Measurements from ENCODE around the gene D2HGDH. TPM values are rescaled to one million over a fixed set of nuclear protein-coding genes. Genes with fewer than 3 reads are reported as not detected.
A peak's percentile ranks its signal among the peaks of the same experiment; 100 is the strongest.

D2HGDH gene
- total and polyA plus RNA-seq, 2 of the 13 experiments (the other 11 are each of a cell fraction or from before 2014, with no cell fraction given) = 19.2 to 20.3 TPM

- no peak for TF ChIP-seq ATF4 (CRISPR knock-in tag; IDR thresholded peaks at IDR 0.05)
- TF ChIP-seq SRF (IDR thresholded peaks at IDR 0.05; ENCODE audit: low read depth, low read length) = no peak
- TF ChIP-seq ZNF777 (CRISPR knock-in tag; IDR thresholded peaks at IDR 0.05) = no peak
- no peak for TF ChIP-seq ZNF484 (CRISPR knock-in tag; IDR thresholded peaks at IDR 0.05; ENCODE audit: borderline replicate concordance, low read depth)
- peak; percentile 45; the same call in 1 of the 2 replicates for TF ChIP-seq AKAP8 (CRISPR knock-in tag; IDR thresholded peaks at IDR 0.05)
- no peak for TF ChIP-seq ZMYM2 (CRISPR knock-in tag; IDR thresholded peaks at IDR 0.05)
- no peak for TF ChIP-seq STAT6 (CRISPR knock-in tag; IDR thresholded peaks at IDR 0.05; ENCODE audit: borderline replicate concordance)
- peak; percentile 8; the same call in 1 of the 2 replicates for TF ChIP-seq MEF2D (CRISPR knock-in tag; IDR thresholded peaks at IDR 0.05)
- TF ChIP-seq ZNF142 (CRISPR knock-in tag; IDR thresholded peaks at IDR 0.05) = peak; percentile 59
- TF ChIP-seq POGZ (CRISPR knock-in tag; IDR thresholded peaks at IDR 0.05) = 0 out of 2 replicates have a peak, but pooled peaks have one; percentile 5
- TF ChIP-seq ZNF446 (CRISPR knock-in tag; IDR thresholded peaks at IDR 0.05) = peak; percentile 75; the same call in 1 of the 2 replicates
- TF ChIP-seq REXO4 (CRISPR knock-in tag; IDR thresholded peaks at IDR 0.05; ENCODE audit: borderline replicate concordance) = peak; percentile 58; the same call in 1 of the 2 replicates
- TF ChIP-seq MTF2 (CRISPR knock-in tag; IDR thresholded peaks at IDR 0.05; ENCODE audit: borderline replicate concordance) = no peak
- TF ChIP-seq MAZ (IDR thresholded peaks at IDR 0.05; ENCODE audit: borderline replicate concordance, low read depth, low read length) = 0 out of 2 replicates have a peak, but pooled peaks have one; percentile 14
- peak; percentile 87 for TF ChIP-seq MAZ (CRISPR knock-in tag; IDR thresholded peaks at IDR 0.05; ENCODE audit: low read depth)
- TF ChIP-seq TERF1 (CRISPR knock-in tag; IDR thresholded peaks at IDR 0.05) = peak; percentile 94
These were observed at the start of gene D2HGDH (continued) for GRCh38 chr2:241734467-241735208.

Measured in HepG2 (cell line).